Measurements from ENCODE around the gene PKD2L1. TPM values are rescaled to one million over a fixed set of nuclear protein-coding genes. Genes with fewer than 3 reads are reported as not detected.

Gene PKD2L1
- total and polyA plus RNA-seq, 12 donors = not detected

- Histone ChIP-seq H3K27me3 (no peaks in the 10 kb centered on the region), H3K4me1 (peaks cover 11 to 53% (median 40%) of the 10 kb centered on the region in 9 donors), H3K9me3 (no peaks in the 10 kb centered on the region), H3K27ac (peak overlapping the region in 9 of 10 donors; percentile 44 to 97 (median 67)), H3K4me3 (peak overlapping the region in 1 of 10 donors; percentile 30), H3K36me3 (no peaks in the 10 kb centered on the region)
- 32 to 41% methylated on average over 12 of the region's 12 CpGs for WGBS, 2 donors
- intact Hi-C loops (cut with DNase I) = no loop called here
- ATAC-seq = peak; percentile 40 to 82 (median 54)
- TF ChIP-seq, protein P1, sequence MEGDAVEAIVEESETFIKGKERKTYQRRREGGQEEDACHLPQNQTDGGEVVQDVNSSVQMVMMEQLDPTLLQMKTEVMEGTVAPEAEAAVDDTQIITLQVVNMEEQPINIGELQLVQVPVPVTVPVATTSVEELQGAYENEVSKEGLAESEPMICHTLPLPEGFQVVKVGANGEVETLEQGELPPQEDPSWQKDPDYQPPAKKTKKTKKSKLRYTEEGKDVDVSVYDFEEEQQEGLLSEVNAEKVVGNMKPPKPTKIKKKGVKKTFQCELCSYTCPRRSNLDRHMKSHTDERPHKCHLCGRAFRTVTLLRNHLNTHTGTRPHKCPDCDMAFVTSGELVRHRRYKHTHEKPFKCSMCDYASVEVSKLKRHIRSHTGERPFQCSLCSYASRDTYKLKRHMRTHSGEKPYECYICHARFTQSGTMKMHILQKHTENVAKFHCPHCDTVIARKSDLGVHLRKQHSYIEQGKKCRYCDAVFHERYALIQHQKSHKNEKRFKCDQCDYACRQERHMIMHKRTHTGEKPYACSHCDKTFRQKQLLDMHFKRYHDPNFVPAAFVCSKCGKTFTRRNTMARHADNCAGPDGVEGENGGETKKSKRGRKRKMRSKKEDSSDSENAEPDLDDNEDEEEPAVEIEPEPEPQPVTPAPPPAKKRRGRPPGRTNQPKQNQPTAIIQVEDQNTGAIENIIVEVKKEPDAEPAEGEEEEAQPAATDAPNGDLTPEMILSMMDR (IDR thresholded peaks at IDR 0.05) = no peak
- DNase-seq = peak; percentile 71 to 82
Observed at GRCh38 chr10:100370714-100371481, 40.9 kb upstream of the PKD2L1 start.

DNA sequence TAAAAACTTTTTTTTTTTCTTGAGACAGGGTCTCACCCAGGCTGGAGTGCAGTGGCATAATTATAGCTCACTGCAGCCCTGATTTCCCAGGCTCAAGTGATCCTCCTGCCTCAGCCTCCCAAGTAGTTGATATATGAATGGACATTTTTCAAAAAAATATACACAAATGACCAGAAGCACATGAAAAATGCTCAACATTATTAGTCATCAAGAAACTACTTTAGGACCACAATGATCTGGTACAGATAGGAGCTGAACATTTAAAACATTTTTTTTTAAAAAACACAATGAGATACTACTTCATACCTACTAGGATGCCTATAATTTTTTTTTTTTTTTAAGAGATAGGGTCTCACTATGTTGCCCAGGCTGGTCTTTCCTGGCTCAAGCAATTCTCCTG, 38.7 kb upstream of the PKD2L1 start:
- H3K36me3 ChIP-seq = no peaks in the 10 kb centered on the region
- TF ChIP-seq, protein P1 (IDR thresholded peaks at IDR 0.05) = no peak
- H3K9me3 ChIP-seq = no peaks in the 10 kb centered on the region
- ATAC-seq (no peak), DNase-seq (no peak)
- H3K27ac ChIP-seq = no peak overlapping the region
- peaks cover 11 to 53% (median 35%) of the 10 kb centered on the region in 9 donors for H3K4me1 ChIP-seq
- no peaks in the 10 kb centered on the region for H3K27me3 ChIP-seq
- no peak overlapping the region for H3K4me3 ChIP-seq
- intact Hi-C loops (cut with DNase I) = no loop called here

- TF ChIP-seq, protein P1 (IDR thresholded peaks at IDR 0.05) = no peak
- 21 to 22% methylated on average over 7 of the region's 7 CpGs for WGBS, 2 donors
- Histone ChIP-seq H3K27ac (peak overlapping the region in 5 of 10 donors; percentile 30 to 61 (median 49)), H3K36me3 (peaks cover 0 to 16% (median 0%) of the 10 kb centered on the region in 9 donors), H3K9me3 (no peaks in the 10 kb centered on the region), H3K27me3 (no peaks in the 10 kb centered on the region), H3K4me3 (no peak overlapping the region), H3K4me1 (peaks cover 0 to 28% (median 14%) of the 10 kb centered on the region in 9 donors)
- DNase-seq (peak; percentile 78 to 79), ATAC-seq (peak; percentile 85 to 96 (median 93))
- intact Hi-C loops (cut with DNase I) = no loop called here
Observed at GRCh38 chr10:100364735-100365391, 34.8 kb upstream of the PKD2L1 start.

DNA sequence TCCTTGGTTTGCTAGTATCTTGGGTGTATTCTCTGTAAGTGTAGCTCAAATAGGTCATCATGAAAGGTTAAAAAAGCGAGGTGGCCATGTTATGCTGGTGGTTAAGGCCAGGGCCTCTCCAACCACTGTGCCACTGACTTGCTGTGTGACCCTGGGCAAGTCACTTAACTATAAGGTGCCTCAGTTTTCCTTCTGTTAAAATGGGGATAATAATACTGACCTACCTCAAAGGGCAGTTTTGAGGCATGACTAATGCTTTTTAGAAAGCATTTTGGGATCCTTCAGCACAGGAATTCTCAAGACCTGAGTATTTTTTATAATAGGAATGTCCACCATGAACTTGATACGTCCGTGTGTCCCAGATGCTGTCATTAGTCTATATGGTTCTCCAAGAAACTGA, 34.1 kb upstream of the PKD2L1 start:
- 93% methylated on average over 3 of the region's 3 CpGs for WGBS, 2 donors
- H3K36me3 ChIP-seq = peaks cover 0 to 16% (median 0%) of the 10 kb centered on the region in 9 donors
- H3K4me3 ChIP-seq = no peak overlapping the region
- no peaks in the 10 kb centered on the region for H3K9me3 ChIP-seq
- H3K27ac ChIP-seq = no peak overlapping the region
- intact Hi-C loops (cut with DNase I) = no loop called here
- DNase-seq = no peak
- TF ChIP-seq, protein P1 (IDR thresholded peaks at IDR 0.05) = no peak
- H3K4me1 ChIP-seq = peaks cover 0 to 35% (median 18%) of the 10 kb centered on the region in 9 donors
- ATAC-seq = no peak
- no peaks in the 10 kb centered on the region for H3K27me3 ChIP-seq

Measured in heart right ventricle (tissue), 16 donors.